Measurements from ENCODE around the gene COL4A3. TPM values are rescaled to one million over a fixed set of nuclear protein-coding genes. Genes with fewer than 3 reads are reported as not detected.

COL4A3 gene
- total and polyA plus RNA-seq, 9 of the 15 experiments (the other 6 are each of a cell fraction or from before 2014, with no cell fraction given), result not detected

GRCh38 chr2:227117852-227118251 is 46.6 kb upstream of the COL4A3 start:
- TF ChIP-seq E2F5 (CRISPR knock-in tag; IDR thresholded peaks at IDR 0.05), result no peak
- no peak for TF ChIP-seq BDP1 (IDR thresholded peaks at IDR 0.05; ENCODE audit: insufficient read depth, insufficient read length)
- no peak for TF ChIP-seq MCM7 (IDR thresholded peaks at IDR 0.05)
- TF ChIP-seq, protein P1, sequence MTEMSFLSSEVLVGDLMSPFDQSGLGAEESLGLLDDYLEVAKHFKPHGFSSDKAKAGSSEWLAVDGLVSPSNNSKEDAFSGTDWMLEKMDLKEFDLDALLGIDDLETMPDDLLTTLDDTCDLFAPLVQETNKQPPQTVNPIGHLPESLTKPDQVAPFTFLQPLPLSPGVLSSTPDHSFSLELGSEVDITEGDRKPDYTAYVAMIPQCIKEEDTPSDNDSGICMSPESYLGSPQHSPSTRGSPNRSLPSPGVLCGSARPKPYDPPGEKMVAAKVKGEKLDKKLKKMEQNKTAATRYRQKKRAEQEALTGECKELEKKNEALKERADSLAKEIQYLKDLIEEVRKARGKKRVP (CRISPR knock-in tag; IDR thresholded peaks at IDR 0.05), result no peak
- no peak for TF ChIP-seq ZNF518B (CRISPR knock-in tag; IDR thresholded peaks at IDR 0.05)
- TF ChIP-seq ZNF175 (CRISPR knock-in tag; IDR thresholded peaks at IDR 0.05; ENCODE audit: low read depth), result no peak
- TF ChIP-seq NBN (IDR thresholded peaks at IDR 0.05; ENCODE audit: low read depth), result no peak
- TF ChIP-seq ZFP30 (CRISPR knock-in tag; IDR thresholded peaks at IDR 0.05; ENCODE audit: borderline replicate concordance), result no peak
- in situ Hi-C loops (cut with MboI) (no loop called here), intact Hi-C loops (cut with micrococcal nuclease) (no loop called here)
- WGBS (ENCODE audit: insufficient coverage, low coverage, missing lambda C conversion rate), result 4% methylated on average over 3 of the region's 3 CpGs
- no peak for DNase-seq (ENCODE audit: extremely low read depth in 1 of 4, low spot score in 3 of 4)
- Histone ChIP-seq H4K20me1 (replicated peaks; ENCODE audit: control insufficient read depth, insufficient read depth, low read length) (no peaks in the 10 kb centered on the region), H3K27ac (ENCODE audit: extremely low read depth, low read depth, low read length) (no peak overlapping the region), H3K27me3 (ENCODE audit: control insufficient read depth in 2 of 2, insufficient read depth in 2 of 2, low read length in 2 of 2) (no peaks in the 10 kb centered on the region), H2AFZ (ENCODE audit: low read depth, low read length) (no peak overlapping the region), H3K36me3 (ENCODE audit: control insufficient read depth, insufficient read depth, low read length) (no peaks in the 10 kb centered on the region), H3K9me3 (replicated peaks; ENCODE audit: control insufficient read depth, insufficient read depth, low read depth, low read length) (no peaks in the 10 kb centered on the region), H3K79me2 (ENCODE audit: control insufficient read depth, insufficient read depth, low read length) (no peaks in the 10 kb centered on the region), H3K9ac (ENCODE audit: insufficient read depth in 1 of 2, low read depth in 2 of 2, low read length in 2 of 2) (no peak overlapping the region), H3K4me3 (no peak overlapping the region), H3K4me2 (ENCODE audit: insufficient read depth, low read length) (no peak overlapping the region), H3K4me1 (replicated peaks in 1 of 2; ENCODE audit: control insufficient read depth in 2 of 2, insufficient read depth in 2 of 2, low read length in 2 of 2) (no peaks in the 10 kb centered on the region), H3K9me1 (ENCODE audit: control insufficient read depth, insufficient read depth, low read length) (no peaks in the 10 kb centered on the region)
- no TSS peak for BruUV-seq (replicated peaks)
- ATAC-seq, result no peak
- FAIRE-seq, result no peak
- ChIA-PET POLR2A (no interaction called here), CTCF (ENCODE audit: low intra/inter-chr PET ratio) (no interaction called here)

All from K562 (cell line).